Kidney (tissue), 14 donors: Measurements from ENCODE around the gene MMAB. TPM values are rescaled to one million over a fixed set of nuclear protein-coding genes. Genes with fewer than 3 reads are reported as not detected.

Experiments used
- DNase-seq, 5 donors: peaks; one replicate each; pipeline ENCODE4 v3.0.0-alpha.2; 2013 to 2020
- FAIRE-seq: peaks from 2 replicates; lab custom pipeline; 2012; peaks lifted over from hg19 to GRCh38; lab: Jason Lieb, UNC
- H3K27ac ChIP-seq, 2 donors: one replicate each; pipeline ENCODE4 v1.7.0; 2013; ENCODE audit warnings: low read depth in 2 of 2, low read length in 2 of 2, inconsistent platforms in 1 of 2
- H3K27me3 ChIP-seq: one replicate; pipeline ENCODE4 v1.7.1; 2013; ENCODE audit warnings: low read length, inconsistent platforms; ENCODE audit not compliant: control insufficient read depth, insufficient read depth
- H3K36me3 ChIP-seq, 3 donors: one replicate each; pipeline versions ENCODE4 v1.7.0 to v1.7.1; 2013; ENCODE audit warnings: low read length in 3 of 3, control low read depth in 1 of 3, inconsistent platforms in 1 of 3; ENCODE audit not compliant: insufficient read depth in 3 of 3, control insufficient read depth in 2 of 3
- H3K4me1 ChIP-seq, 3 donors: one replicate each; pipeline versions ENCODE4 v1.7.0 to v1.7.1; 2013; ENCODE audit warnings: low read length in 3 of 3, inconsistent platforms in 1 of 3, low read depth in 1 of 3; ENCODE audit not compliant: control insufficient read depth in 2 of 3, insufficient read depth in 2 of 3
- H3K4me3 ChIP-seq, 3 donors: one replicate each; pipeline versions ENCODE4 v1.7.0 to v1.8.1; 2013; ENCODE audit warnings: low read length in 3 of 3, control low read depth in 1 of 3, inconsistent platforms in 1 of 3
- H3K9ac ChIP-seq, 3 donors: one replicate each; pipeline versions ENCODE4 v1.7.0 to v1.7.1; 2013; ENCODE audit warnings: low read length in 3 of 3, control low read depth in 1 of 3, inconsistent platforms in 1 of 3
- H3K9me3 ChIP-seq, 3 donors: one replicate each; pipeline versions ENCODE4 v1.7.0 to v1.7.1; 2013; ENCODE audit warnings: low read length in 3 of 3, control low read depth in 1 of 3, inconsistent platforms in 1 of 3; ENCODE audit not compliant: control insufficient read depth in 2 of 3, insufficient read depth in 1 of 3
- intact Hi-C: fragments of 100-400 bp; cut with DNase I; formaldehyde crosslinking; loops from one replicate; pipeline ENCODE4 v1.11.1; 2022
- polyA plus RNA-seq: library from polyadenylated mRNA; stranded (reverse); fragments of 350-450 nt; fragmentation: Illumina TruSeq; extraction: RNeasy Lipid Tissue Mini Kit (QIAGEN cat#74804); gene quantifications from one replicate; pipeline ENCODE4 v1.2.3, GENCODE V29; 2014; ENCODE audit warnings: low read depth, low replicate concordance; ENCODE audit not compliant: insufficient read depth
- total RNA-seq: library from RNA; stranded (reverse); fragmentation: NEBNext Ultra II Directional; extraction: Animal tissue kit (Norgen Biotek cat#: 25700); gene quantifications from one replicate; pipeline ENCODE4 v1.2.1, GENCODE V29; 2021
- TF ChIP-seq, protein P1 (sequence below): IDR thresholded peaks from 3 replicates; pipeline ENCODE4 v1.5.1; 2012; ENCODE audit warnings: mild to moderate bottlenecking, moderate library complexity, borderline replicate concordance; ENCODE audit not compliant: insufficient read depth; ENCODE audit errors: extremely low read depth
- donor health status: control.
- donor health status: control.
- donor health status: control.
- donor health status: control.
- donor health status: control.
- donor health status: DM: yes; HTN: yes; CAD: no.
- donor health status: Normal renal cell carcinoma (clear cell type).

MMAB gene
- total and polyA plus RNA-seq, 2 donors from 2014 or later: 42.9 to 96.3 TPM

DNA sequence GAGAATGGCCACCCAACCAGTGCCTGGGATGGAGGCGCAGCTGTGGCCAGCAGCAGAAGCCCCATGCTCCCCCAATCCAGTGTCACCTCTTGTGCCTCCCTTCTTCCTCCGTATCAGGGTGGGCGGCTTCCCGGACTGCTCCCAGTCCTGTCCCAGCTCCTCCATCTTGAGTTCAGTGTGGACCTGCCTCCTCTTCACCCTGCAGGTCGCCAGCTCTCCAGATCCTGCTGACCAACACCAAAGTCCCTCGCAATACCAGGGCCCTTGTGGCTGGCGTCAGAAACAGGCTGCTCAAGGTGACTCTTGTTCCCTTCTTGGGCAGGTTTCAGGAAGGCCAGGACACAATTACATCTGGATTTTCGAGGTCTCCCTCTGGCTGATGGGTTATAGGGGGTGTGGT lies 17.3 kb upstream of the MMAB start:
- Histone ChIP-seq H3K9me3 (no peaks in the 10 kb centered on the region), H3K27ac (no peak overlapping the region), H3K4me3 (no peak overlapping the region), H3K27me3 (no peaks in the 10 kb centered on the region), H3K36me3 (peaks cover 0 to 14% (median 3%) of the 10 kb centered on the region in 3 donors), H3K4me1 (peaks cover 0 to 8% (median 3%) of the 10 kb centered on the region in 3 donors), H3K9ac (no peak overlapping the region)
- intact Hi-C loops: no loop called here
- no peak for FAIRE-seq
- TF ChIP-seq, protein P1, sequence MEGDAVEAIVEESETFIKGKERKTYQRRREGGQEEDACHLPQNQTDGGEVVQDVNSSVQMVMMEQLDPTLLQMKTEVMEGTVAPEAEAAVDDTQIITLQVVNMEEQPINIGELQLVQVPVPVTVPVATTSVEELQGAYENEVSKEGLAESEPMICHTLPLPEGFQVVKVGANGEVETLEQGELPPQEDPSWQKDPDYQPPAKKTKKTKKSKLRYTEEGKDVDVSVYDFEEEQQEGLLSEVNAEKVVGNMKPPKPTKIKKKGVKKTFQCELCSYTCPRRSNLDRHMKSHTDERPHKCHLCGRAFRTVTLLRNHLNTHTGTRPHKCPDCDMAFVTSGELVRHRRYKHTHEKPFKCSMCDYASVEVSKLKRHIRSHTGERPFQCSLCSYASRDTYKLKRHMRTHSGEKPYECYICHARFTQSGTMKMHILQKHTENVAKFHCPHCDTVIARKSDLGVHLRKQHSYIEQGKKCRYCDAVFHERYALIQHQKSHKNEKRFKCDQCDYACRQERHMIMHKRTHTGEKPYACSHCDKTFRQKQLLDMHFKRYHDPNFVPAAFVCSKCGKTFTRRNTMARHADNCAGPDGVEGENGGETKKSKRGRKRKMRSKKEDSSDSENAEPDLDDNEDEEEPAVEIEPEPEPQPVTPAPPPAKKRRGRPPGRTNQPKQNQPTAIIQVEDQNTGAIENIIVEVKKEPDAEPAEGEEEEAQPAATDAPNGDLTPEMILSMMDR: no peak
- DNase-seq: no peak

DNA sequence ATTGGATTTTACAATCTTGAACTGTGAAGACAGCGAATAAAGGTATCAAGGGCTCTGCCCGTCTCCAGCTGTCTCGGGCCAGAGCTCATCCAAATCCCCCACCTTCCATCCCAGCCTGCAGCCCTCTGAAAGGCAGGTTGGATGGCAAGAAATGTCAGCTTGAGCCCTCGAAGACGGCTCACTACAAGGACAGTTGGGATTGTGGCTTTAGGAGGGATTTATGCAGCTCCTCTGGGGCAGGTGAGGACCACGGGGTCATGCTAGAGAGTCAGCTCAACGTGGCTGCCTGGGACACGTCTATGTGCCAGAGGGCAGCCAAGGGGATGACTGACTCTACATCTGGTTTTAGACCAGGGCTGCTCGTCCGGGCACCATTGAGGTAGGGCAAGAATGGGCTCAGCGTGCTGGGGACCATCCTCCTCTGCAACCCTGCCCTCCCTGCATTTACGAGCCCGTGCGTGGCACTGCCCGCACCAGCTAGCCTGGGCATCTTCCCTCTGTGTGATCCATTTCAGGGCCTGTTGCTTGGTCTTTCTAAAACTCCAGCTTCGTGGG lies 16.5 kb upstream of the MMAB start:
- Histone ChIP-seq H3K9me3 (no peaks in the 10 kb centered on the region), H3K4me1 (peaks cover 0 to 4% (median 0%) of the 10 kb centered on the region in 3 donors), H3K27me3 (no peaks in the 10 kb centered on the region), H3K27ac (no peak overlapping the region), H3K36me3 (peaks cover 0 to 14% (median 3%) of the 10 kb centered on the region in 3 donors), H3K4me3 (no peak overlapping the region), H3K9ac (no peak overlapping the region)
- FAIRE-seq: no peak
- intact Hi-C loops: no loop called here
- TF ChIP-seq, protein P1: no peak
- DNase-seq: no peak

DNA sequence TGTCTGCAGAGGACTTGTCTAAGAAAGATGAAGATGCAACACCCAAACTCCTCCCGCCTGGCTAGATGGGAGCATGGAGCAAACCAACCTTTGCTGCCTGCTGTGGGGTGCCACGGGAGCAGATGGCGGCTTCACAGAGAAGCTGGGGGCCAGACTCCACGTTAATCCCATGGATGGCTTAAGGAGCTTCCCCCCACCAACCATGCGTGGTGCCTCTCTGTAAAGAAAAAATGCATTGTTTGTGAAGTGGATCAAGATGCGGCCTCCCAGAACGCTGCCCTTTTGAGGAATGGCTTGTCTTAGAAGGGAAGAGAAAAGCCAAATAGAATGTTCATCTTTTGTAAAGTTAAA lies 15.9 kb upstream of the MMAB start:
- intact Hi-C loops: no loop called here
- Histone ChIP-seq H3K27ac (no peak overlapping the region), H3K27me3 (no peaks in the 10 kb centered on the region), H3K4me1 (peaks cover 0 to 3% (median 0%) of the 10 kb centered on the region in 3 donors), H3K9ac (no peak overlapping the region), H3K4me3 (no peak overlapping the region), H3K9me3 (no peaks in the 10 kb centered on the region), H3K36me3 (peaks cover 0 to 17% (median 3%) of the 10 kb centered on the region in 3 donors)
- TF ChIP-seq, protein P1: no peak
- no peak for DNase-seq
- no peak for FAIRE-seq
